ENCODE results near the gene PGBD1.

DNA sequence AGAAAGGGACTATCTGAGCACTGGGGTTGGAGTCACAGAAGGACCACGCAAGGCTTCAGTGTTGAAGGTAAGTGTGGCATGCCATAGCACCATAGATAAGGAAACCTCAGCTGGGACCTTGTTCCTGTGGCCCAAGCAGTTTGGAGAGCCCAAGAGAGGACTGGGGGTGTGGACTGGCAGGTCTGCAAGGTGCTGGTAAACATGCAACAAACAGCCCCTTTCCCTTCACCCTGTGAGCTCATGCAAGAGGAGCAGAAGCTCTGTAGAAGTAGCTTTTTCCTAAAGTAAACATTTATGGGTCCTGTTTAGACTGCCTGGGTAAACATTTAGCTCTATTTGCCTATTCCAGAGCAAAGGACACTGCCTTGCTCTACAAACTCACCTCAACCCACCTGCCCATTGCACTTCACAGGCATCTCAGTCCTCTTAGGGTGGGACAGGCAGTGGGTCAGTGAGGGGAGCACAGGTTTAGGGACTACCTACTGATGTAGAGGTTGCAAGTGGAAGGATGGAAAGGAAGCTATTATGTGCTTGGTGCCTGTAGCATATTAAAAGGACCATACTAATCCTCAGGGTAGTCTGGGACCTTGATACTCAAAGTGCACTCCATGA, 42.5 kb downstream of the PGBD1 start:
- no peak for TF ChIP-seq EZH2 (IDR thresholded peaks at IDR 0.05)
- TF ChIP-seq, protein P1, sequence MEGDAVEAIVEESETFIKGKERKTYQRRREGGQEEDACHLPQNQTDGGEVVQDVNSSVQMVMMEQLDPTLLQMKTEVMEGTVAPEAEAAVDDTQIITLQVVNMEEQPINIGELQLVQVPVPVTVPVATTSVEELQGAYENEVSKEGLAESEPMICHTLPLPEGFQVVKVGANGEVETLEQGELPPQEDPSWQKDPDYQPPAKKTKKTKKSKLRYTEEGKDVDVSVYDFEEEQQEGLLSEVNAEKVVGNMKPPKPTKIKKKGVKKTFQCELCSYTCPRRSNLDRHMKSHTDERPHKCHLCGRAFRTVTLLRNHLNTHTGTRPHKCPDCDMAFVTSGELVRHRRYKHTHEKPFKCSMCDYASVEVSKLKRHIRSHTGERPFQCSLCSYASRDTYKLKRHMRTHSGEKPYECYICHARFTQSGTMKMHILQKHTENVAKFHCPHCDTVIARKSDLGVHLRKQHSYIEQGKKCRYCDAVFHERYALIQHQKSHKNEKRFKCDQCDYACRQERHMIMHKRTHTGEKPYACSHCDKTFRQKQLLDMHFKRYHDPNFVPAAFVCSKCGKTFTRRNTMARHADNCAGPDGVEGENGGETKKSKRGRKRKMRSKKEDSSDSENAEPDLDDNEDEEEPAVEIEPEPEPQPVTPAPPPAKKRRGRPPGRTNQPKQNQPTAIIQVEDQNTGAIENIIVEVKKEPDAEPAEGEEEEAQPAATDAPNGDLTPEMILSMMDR (IDR thresholded peaks at IDR 0.05), result no peak

Data from neural progenitor cell (in vitro differentiated cells).